NCI-H524 (cell line): ENCODE data around the gene CCDC80.

Source experiments
- DNase-seq, 2 experiments: peaks; one replicate each; lab custom pipeline; 2025; lab: John Stamatoyannopoulos, UW

CCDC80 gene

DNA sequence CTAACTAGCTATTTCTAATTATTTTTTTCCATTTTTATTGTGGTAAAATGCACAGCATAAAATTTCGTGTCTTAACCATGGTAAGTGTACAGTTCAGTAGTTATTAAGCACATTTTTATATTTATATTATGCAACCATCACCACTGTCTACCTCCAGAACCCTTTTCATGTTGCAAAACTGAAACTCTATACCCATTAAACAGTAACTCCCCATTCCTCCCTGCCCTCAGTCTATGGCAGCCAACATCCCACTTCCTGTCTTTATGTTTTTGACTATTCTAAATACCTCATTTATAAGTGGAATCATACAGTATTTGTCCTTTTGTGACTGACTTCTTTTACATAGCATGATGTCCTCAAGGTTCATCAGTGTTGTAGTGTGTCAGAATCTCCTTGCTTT lies 53.6 kb downstream of the CCDC80 start:
- no peak for DNase-seq

DNA sequence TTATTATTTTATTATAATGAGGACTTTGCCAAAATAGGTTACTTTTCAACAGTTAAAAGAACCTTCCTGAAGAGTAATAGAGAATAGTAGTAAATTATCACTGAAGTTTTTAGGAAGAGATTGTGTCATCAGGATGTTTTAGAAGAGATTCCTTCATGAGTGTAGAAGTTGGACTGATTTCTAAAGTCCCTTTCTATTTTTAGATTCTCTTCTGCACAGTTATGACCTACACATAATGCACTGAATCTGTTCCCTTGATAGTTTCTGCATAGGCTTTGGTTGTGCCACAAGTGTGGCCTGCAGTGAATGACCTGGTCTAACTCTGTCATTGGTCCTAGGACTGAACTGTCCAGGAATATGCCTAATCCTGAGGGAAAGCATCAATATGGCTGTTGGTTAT lies 55.2 kb downstream of the CCDC80 start:
- no peak for DNase-seq

DNA sequence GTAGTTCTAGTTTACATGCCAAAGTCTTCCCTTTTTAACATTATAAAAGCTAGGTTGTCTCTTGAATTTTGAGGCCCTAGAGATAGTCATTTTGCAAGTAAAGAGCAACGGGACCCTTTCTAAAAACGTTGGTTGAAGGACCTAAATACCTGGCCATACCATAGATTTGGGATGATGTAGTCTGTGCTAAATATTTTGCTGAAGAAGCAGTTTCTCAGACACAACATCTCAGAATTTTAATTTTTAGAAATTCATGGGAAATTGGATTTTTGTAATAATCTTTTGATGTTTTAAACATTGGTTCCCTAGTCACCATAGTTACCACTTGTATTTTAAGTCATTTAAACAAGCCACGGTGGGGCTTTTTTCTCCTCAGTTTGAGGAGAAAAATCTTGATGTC lies 57.8 kb downstream of the CCDC80 start:
- no peak for DNase-seq

DNA sequence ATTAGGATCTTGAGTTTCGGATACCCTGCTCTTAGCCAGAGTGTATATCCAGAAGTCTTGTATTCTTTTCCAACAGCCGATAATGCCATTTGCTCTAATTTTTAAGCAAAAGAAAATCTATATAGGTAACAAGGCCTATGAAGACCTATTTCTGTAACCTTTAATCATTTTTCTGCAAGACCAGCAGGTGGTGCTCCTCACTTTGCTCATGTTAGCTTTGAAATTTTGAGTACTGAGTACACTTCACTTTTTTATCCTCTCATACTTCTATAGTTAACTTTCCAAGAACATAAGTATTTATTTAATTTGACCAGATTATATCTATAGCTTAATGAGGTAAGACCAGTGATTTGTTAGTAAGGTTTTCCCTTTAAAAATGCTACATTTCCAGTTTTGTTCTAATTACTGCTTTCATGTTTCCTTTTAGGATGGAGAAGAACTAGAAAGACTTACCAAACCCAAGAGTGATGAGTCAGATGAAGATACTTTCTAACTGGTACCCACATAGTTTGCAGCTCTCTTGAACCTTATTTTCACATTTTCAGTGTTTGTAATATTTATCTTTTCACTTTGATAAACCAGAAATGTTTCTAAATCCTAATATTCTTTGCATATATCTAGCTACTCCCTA lies 58.6 kb downstream of the CCDC80 start:
- peak; percentile 35 to 51 for DNase-seq

DNA sequence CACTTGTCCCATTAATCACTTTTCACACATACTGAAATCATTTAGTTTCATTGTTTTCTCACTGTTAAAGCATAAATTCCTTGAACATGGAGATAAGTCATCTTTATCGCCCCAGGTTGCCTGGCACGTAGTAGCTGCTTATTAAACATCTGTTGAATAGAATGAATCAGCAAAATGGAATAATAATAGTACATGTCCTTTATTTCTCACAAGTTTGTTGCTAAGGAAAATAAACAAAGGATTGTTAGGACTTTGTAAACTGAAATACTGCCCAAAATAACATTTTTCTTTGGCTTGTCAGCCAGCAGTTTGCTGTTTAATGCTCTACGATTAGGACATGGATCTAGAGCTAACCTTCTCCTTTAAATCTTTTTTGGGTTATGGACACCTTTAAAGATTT lies 61.2 kb downstream of the CCDC80 start:
- no peak for DNase-seq

DNA sequence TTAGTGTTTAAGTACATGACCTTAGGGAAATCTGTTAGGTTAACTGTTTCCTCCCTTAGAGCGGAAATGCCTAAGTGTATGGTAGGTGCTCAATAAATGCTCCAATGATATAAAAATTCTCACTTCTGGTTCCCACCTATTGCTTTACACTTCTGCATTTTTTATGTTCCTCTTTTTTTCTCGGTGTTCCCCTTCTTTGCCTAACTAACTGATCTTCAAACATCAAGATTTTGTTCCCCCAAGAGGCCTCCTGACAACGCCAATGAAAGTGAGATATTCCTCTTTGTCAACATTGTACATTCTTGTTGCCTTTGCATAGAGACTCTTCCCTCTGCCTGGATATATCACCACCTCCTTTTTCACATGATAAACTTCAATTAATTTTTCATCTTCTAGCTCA lies 61.7 kb downstream of the CCDC80 start:
- no peak for DNase-seq

DNA sequence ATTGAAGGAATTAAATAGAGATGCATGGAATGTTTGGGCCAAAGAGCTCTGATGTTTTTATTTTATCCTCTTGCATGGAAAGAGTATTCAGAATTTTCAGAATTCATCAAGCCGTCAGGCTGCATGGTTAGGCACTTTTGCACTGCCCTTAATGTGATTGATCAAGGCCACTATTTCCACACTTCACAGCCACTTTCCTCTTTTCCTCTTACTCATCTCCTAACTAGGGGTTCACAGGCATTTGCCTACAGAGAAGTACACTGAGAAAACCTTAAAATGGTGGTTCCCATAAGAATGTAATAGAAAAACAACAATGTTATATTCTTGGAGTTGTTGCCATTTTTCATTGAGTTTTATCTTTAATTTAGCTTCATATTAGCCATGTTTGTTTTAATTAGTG lies 68.2 kb downstream of the CCDC80 start:
- no peak for DNase-seq

DNA sequence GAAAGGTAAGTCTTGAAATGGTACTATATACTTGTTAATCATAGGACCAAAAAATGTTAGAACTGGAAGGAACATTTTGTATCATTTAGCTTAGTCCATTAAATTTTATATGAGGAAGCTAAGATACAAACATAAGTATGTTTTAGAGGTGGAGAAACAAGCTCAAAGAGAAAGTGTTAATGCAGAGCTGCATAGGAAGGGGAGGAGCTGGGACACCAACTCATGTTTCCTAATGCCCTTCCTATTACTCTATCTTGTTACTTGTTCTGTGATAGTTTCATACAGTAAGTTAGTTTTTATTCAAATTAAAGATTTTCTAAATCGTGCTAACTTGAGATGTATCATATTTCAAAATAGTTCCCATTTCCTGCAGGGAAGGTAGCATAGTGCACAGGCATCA lies 71.7 kb downstream of the CCDC80 start:
- DNase-seq = no peak

DNA sequence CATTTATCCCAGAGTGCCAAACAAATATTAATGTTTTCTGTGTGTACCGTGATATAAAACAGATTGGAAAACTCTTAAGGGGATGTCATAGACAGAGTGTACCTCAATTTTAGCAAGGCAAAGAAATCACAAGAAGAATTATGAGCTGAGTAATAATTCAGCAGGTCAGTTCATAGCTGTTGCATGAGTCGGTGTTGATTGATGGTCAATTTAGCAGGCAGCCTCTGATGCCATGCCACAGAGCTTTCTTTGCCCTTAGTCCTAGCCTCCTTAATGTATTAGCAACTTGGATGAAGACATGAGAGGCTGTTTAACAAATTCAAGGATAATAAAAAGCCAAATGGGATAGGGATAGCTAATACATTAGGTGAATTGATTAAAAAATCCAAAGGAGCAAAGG lies 72.3 kb downstream of the CCDC80 start:
- DNase-seq = no peak

DNA sequence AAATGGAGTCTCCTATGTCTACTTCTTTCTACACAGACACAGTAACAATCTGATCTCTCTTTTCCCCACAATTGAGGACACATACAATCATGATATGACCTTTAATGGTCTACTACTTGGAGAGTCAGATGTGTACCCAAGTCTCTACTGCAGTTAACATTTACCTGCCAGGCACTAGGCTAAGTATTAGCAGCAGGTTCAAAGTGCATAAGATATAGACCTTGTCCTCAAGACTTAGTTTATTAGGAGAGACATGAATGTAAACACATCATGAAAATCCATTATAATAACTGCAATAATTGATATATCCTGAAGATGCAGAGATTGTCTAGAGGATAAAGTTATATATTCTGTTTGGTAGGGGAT lies 76.0 kb downstream of the CCDC80 start:
- no peak for DNase-seq

DNA sequence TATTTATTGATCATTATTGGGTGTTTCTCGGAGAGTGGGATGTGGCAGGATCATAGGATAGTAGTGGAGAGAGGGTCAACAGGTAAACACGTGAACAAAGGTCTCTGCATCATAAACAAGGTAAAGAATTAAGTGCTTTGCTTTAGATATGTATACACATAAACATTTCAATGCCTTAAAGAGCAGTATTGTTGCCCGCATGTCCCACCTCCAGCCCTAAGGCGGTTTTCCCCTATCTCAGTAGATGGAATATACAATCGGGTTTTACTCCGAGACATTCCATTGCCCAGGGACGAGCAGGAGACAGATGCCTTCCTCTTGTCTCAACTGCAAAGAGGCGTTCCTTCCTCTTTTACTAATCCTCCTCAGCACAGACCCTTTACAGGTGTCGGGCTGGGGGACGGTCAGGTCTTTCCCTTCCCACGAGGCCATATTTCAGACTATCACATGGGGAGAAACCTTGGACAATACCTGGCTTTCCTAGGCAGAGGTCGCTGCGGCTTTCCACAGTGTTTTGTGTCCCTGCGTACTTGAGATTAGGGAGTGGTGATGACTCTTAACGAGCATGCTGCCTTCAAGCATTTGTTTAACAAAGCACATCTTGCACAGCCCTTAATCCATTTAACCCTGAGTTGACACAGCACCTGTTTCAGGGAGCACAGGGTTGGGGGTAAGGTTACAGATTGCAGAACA lies 76.5 kb downstream of the CCDC80 start:
- peak; percentile 90 to 93 for DNase-seq

DNA sequence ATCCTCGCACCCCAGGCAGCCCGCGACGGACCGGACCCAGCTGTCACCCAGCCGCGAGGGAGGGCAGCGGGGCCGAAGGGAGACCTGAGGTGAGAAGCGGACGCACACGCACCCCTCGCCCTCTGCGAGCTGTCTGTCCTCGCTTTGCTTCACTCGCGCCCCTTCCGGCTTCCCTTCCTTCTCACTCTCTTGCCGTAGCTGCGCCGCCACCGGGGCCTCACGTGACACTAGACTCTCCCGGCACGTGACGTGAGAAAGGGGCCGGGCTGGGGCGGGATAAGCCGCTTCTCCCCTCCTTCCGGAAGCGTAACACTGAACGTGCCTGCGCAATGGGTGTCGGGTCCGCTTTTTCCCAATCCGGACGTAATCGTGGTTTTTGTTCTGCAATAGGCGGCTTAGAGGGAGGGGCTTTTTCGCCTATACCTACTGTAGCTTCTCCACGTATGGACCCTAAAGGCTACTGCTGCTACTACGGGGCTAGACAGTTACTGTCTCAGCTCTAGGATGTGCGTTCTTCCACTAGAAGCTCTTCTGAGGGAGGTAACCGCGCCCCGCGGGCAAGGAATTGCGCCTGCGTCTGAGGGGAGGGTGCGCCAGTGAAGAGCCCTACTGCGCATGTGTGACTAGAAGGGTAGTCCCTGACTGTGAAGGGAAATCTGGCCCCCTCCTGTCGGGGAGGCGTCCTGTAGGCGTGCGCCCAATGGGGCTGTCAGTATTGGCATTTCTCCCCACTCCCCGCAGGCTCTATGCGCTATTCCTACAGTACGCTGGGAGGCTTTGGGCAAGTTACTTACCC lies 79.0 kb downstream of the CCDC80 start, which contains the start of the genes ATG3 and SLC35A5:
ATG3 (minus strand) TSS at position 229 of the 796 bp plus-strand sequence. CDS start 434 bp downstream, outside the sequence.
SLC35A5 (plus strand) TSS at position 312 of the 796 bp plus-strand sequence. CDS start 1,359 bp downstream, outside the sequence.
- DNase-seq = peak; percentile 98 to 99

DNA sequence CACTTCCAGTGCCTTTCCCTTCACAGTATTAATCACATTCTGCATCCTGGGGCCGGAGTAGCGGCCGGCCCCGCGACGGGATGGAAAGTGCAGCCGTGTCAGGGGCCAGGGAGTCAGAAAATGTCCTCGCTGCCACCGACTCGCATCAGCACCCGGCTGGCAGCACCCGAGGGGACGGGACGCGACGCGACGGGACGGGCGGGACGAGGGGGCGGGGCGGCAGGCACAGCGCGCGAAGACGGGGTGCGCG lies 79.5 kb downstream of the CCDC80 start:
- peak in 1 of 2 experiments; percentile 66 for DNase-seq

DNA sequence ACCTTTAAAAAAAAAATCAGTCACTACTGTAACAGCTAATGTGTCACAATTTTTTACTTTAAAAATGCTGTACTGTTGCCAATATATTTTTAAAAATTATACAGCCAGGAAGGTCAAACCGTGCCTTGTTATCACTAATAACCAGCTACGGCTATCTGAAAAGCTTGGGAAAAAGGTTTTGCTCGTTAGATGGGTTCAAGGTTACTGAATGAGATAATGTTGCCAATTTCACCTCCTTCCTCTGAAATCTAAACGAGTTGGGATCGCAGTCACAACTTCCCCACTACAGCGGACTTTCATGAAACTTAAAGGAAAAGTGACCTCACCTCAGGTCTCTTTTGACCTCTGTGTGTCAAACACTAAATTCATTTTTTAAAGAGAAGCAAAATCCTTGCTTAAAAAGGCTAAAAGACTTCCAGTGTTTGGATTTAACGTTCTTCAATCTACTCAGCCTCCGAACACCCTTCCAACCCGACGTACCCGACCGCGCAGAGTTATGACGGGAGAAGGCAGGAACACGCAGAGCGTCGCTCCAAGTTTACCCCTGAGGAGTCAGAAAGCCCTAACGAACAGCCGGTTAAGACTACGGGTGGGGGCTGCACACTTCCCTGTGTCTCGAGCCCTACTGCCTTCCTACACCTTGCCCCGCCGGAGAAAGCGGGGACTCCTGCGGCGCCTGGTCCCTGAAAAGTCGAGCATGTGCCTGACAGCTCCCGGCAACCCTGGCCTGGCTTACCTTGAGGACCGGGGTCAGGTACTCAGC lies 80.0 kb downstream of the CCDC80 start:
- DNase-seq = peak; percentile 49 to 74

DNA sequence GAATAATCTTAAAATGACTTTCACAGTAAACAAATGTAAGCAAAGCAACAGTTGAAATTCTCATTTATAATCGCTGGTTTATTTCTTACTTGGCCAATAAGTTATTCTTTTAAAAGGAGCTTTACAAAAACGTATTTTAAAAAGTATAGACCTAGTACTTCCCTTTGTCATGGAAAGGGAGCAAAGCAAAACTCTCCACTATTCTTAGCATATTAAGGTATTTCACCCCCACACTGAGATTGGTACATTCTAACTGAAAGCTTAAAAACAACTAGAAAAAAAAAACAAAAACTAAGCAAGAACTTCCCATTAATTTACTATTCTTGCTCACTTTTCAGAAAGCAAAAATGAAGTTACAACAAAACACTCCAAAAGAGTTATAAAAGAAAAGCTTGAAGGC lies 80.6 kb downstream of the CCDC80 start:
- no peak for DNase-seq

DNA sequence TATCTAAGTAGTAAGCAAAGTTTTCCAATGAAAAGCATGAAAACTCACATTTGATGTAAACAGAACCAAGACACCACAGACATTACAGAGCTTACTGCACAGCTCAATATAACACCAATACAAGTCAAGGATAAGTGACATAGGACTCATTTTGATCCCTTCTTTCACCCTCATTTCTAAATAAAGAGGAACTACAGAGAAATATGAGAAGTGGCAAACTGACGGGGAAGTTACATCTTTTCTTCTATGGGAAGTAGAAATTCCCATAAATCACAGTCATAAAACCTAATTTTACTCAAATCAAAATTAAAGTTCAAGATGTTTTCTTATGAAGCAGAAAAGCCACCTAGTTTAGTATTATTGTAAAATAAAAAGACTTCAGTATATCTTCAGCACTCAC lies 83.0 kb downstream of the CCDC80 start:
- no peak for DNase-seq

DNA sequence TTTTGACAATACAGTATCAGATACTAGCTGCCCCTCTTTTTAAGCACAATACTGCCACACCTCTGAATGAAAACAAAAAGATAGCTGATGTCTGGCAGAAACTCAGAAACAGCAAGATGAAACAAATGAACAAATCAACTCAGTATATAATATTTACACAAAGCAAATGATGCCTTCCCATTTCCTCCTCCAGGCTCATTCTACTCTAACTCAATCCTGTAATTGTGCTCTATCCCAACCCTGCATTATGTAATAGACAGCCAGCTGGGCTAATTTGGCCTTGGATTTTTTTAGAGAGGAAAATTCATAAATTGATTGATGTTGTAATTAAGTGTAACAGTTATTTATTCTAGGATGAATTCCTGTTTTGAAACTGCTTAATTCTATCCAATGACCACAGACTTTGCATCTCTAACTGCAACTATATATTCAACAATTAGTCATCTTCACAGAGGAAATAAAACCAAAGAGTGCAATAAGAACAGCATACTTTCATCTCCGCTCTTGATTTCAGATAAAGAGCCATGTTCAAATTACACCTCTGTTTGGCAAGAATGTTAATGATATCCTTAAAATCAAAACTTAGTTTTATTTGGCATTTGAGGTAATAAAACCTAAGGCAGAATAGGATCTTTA lies 85.3 kb downstream of the CCDC80 start:
- DNase-seq = no peak

DNA sequence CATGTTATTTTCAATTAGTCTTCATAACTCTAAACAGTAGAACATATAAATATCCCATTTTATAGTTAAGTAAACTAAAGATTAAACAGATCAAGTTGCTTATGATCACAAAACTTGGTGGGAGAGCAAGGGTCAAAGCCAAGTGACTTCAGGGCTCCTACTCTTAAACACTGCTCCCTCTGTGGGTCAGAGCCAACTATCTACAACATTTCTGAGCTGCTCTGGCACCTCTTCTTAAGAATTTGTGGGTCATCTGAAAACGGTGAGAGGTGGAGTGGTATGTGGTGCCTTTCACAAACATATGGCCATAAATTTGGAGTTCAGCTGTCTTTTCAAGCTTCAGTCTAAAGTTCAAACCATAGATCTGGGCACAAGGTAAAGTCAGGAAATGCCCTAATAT lies 90.1 kb downstream of the CCDC80 start:
- no peak for DNase-seq
